Activated CD8-positive, alpha-beta T cell treated with anti-CD3 and anti-CD28 coated beads for 36 hours (primary cell): ENCODE results near the gene ANO1. TPM values are rescaled to one million over a fixed set of nuclear protein-coding genes. Genes with fewer than 3 reads are reported as not detected.

Source experiments
- ATAC-seq: fragments of 200-7000 bp; cut with Tn5 transposase; one replicate; pipeline ENCODE4 v1.10.0; 2021; ENCODE audit warnings: mild to moderate bottlenecking, moderate library complexity
- CTCF ChIA-PET: fragments of 350-600 bp; sonication (Branson Sonifier 250); formaldehyde crosslinking; loops from one replicate; lab custom pipeline; 2021; ENCODE audit warnings: antibody characterized with exemption; lab: Charles Lee
- POLR2A ChIA-PET: fragments of 350-600 bp; sonication (Branson Sonifier 250); formaldehyde crosslinking; loops from one replicate; lab custom pipeline; 2021; ENCODE audit warnings: antibody characterized with exemption; lab: Charles Lee
- DNase-seq: peaks from one replicate; pipeline ENCODE4 v3.0.0-alpha.2; 2020
- H3K27ac Mint-ChIP-seq: one replicate; pipeline ENCODE4 v1.8.0; 2021; ENCODE audit warnings: mild to moderate bottlenecking, mixed read lengths
- H3K27me3 Mint-ChIP-seq: one replicate; pipeline ENCODE4 v1.8.0; 2021; ENCODE audit warnings: mixed read lengths
- H3K36me3 Mint-ChIP-seq: one replicate; pipeline ENCODE4 v1.8.0; 2021; ENCODE audit warnings: low read depth, mixed read lengths
- H3K4me1 Mint-ChIP-seq: one replicate; pipeline ENCODE4 v1.8.0; 2021; ENCODE audit warnings: low read depth, mixed read lengths
- H3K4me3 Mint-ChIP-seq: one replicate; pipeline ENCODE4 v1.8.0; 2021; ENCODE audit warnings: mild to moderate bottlenecking, moderate library complexity, mixed read lengths
- H3K9me3 Mint-ChIP-seq: one replicate; pipeline ENCODE4 v1.8.0; 2021; ENCODE audit warnings: mixed read lengths
- intact Hi-C: fragments of 100-400 bp; cut with micrococcal nuclease; formaldehyde crosslinking; loops from one replicate; pipeline ENCODE4 v1.10.0; 2022
- total RNA-seq, 2 experiments: library from RNA; stranded (reverse); gene quantifications; one replicate each; pipeline ENCODE4 v1.2.3, GENCODE V29; 2021
- TF ChIP-seq, protein P1 (sequence below): fragments of 200-600 bp; IDR thresholded peaks from one replicate; pipeline ENCODE4 v1.8.0; 2022; ENCODE audit warnings: antibody characterized with exemption, mild to moderate bottlenecking

Gene ANO1
- total RNA-seq, 2 experiments from 2014 or later, result not detected

DNA sequence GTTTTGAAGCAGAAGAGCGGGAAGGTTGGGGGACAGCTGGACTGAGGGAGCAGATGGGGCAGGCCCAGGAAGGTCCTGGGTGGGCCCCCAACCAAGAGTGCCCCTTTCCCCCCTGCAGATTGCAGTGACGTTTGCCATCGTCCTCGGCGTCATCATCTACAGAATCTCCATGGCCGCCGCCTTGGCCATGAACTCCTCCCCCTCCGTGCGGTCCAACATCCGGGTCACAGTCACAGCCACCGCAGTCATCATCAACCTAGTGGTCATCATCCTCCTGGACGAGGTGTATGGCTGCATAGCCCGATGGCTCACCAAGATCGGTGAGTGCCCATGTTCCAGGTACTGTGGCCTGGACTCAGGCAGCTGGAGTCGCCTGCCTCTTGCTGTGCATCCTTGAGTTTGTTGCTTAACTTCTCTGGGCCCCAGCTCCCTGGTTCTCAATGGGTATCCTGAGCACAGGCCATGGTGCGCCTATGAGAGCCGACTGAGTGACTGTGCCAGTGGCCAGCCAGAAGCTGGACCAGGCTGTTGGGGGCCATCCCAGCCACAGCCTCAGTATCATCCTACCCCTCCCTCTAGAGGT is 83.0 kb downstream of the ANO1 start:
- H3K4me3 Mint-ChIP-seq, result no peak overlapping the region
- H3K27me3 Mint-ChIP-seq, result no peaks in the 10 kb centered on the region
- intact Hi-C loops, result no loop called here
- no peak overlapping the region for H3K27ac Mint-ChIP-seq
- no peaks in the 10 kb centered on the region for H3K4me1 Mint-ChIP-seq
- no peaks in the 10 kb centered on the region for H3K36me3 Mint-ChIP-seq
- no peak for ATAC-seq
- ChIA-PET POLR2A (no interaction called here), CTCF (no interaction called here)
- TF ChIP-seq, protein P1, sequence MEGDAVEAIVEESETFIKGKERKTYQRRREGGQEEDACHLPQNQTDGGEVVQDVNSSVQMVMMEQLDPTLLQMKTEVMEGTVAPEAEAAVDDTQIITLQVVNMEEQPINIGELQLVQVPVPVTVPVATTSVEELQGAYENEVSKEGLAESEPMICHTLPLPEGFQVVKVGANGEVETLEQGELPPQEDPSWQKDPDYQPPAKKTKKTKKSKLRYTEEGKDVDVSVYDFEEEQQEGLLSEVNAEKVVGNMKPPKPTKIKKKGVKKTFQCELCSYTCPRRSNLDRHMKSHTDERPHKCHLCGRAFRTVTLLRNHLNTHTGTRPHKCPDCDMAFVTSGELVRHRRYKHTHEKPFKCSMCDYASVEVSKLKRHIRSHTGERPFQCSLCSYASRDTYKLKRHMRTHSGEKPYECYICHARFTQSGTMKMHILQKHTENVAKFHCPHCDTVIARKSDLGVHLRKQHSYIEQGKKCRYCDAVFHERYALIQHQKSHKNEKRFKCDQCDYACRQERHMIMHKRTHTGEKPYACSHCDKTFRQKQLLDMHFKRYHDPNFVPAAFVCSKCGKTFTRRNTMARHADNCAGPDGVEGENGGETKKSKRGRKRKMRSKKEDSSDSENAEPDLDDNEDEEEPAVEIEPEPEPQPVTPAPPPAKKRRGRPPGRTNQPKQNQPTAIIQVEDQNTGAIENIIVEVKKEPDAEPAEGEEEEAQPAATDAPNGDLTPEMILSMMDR, result no peak
- H3K9me3 Mint-ChIP-seq, result no peaks in the 10 kb centered on the region
- DNase-seq, result no peak

DNA sequence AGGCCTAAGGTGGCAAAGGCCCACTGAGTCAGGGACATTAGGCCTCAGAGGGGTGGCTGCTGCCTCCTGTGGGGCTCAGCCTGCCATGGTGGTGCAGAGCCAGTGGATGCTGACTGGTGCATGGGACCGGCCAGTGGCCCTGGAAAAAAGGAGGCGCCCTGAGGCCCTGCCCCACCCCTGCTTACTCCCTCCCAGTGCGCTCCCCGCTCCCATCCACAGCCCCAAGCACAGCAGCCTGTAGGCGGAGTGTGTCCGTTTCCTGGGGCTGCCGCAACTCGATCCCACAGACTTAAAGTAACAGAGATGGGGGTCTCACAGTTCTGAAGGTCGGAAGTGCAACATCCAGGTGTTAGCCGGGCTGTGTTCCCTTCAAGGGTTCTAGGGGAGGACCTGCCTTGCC is 86.6 kb downstream of the ANO1 start:
- ATAC-seq, result no peak
- Mint-ChIP-seq H3K36me3 (no peaks in the 10 kb centered on the region), H3K4me1 (no peaks in the 10 kb centered on the region), H3K4me3 (no peak overlapping the region), H3K9me3 (no peaks in the 10 kb centered on the region), H3K27me3 (peaks cover 3% of the 10 kb centered on the region), H3K27ac (no peak overlapping the region)
- intact Hi-C loops, result no loop called here
- TF ChIP-seq, protein P1, result no peak
- DNase-seq, result no peak
- ChIA-PET CTCF (no interaction called here), POLR2A (no interaction called here)

DNA sequence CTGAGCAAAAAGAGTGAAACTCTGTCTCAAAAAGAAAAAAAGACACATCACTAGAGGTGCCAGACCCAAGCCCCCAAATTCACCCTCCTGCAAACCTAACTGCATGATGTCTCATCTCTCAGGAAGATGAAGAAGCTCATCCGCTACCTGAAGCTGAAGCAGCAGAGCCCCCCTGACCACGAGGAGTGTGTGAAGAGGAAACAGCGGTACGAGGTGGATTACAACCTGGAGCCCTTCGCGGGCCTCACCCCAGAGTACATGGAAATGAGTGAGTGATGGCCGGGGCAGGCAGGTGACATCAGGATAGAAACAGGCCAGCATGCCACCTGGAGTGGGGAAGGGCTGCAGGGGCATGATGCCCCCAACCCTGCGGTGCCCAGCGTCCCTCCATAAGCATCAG is 89.0 kb downstream of the ANO1 start:
- H3K4me3 Mint-ChIP-seq, result no peak overlapping the region
- DNase-seq, result no peak
- TF ChIP-seq, protein P1, result no peak
- POLR2A ChIA-PET, result no interaction called here
- intact Hi-C loops, result no loop called here
- no peaks in the 10 kb centered on the region for H3K36me3 Mint-ChIP-seq
- no peak for ATAC-seq
- no peak overlapping the region for H3K27ac Mint-ChIP-seq
- no peaks in the 10 kb centered on the region for H3K9me3 Mint-ChIP-seq
- no peaks in the 10 kb centered on the region for H3K4me1 Mint-ChIP-seq
- peaks cover 3% of the 10 kb centered on the region for H3K27me3 Mint-ChIP-seq
- CTCF ChIA-PET, result no interaction called here

DNA sequence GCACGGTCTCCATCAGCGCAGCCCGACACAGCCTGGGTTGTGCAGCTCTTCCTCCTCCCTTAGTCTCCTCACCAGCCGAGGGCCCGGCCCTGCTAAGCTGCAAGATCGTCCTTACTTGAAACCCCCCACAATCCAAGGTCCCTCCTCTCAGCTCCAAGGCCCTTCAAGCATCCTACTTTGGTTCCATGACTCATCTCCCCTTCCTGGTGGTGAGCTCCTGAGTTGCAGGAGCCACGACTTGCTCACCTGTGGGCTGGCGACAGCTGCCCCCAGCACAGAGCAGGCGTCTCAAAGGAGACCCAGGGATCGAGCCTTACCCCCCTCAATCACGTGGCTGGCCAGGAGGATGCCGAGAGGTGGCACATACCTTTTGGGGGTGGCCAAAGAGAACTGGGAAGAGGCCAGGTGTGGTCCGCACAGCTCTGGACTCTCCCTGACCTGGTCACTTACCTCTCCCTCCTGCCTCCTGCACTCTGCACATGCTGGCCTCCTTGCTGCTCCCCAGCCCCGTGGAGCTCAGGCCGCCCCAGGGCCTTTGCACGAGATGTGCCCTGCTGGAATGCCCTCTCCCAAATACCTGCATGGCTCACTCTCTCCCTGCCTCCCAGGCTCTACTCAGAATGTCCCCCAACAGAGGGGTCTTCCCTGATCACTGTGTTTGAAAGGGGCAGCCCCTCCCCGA is 89.7 kb downstream of the ANO1 start:
- CTCF ChIA-PET, result no interaction called here
- H3K4me1 Mint-ChIP-seq, result no peaks in the 10 kb centered on the region
- H3K9me3 Mint-ChIP-seq, result no peaks in the 10 kb centered on the region
- ATAC-seq (no peak), DNase-seq (no peak)
- no peak overlapping the region for H3K27ac Mint-ChIP-seq
- POLR2A ChIA-PET, result no interaction called here
- H3K36me3 Mint-ChIP-seq, result no peaks in the 10 kb centered on the region
- TF ChIP-seq, protein P1, result no peak
- H3K27me3 Mint-ChIP-seq, result peaks cover 3% of the 10 kb centered on the region
- no peak overlapping the region for H3K4me3 Mint-ChIP-seq
- intact Hi-C loops, result no loop called here

DNA sequence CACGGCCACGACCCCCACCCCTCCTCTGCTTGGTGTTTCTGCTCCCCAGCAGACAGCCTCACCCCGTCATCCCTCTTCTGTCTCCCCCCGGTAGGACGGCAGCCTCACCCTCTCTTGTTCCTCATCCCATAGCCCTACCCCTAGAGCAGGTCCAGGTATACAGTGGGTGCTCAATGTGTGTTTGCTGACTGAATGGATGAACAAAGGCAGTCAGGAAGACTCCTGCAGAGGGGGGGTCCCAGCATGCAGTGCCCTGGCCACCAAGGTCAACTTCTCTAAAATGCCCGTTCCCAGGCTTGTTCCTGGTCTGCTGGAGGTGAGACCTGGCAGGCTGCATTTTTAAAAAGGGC is 90.3 kb downstream of the ANO1 start:
- H3K36me3 Mint-ChIP-seq, result no peaks in the 10 kb centered on the region
- no peaks in the 10 kb centered on the region for H3K4me1 Mint-ChIP-seq
- peaks cover 3% of the 10 kb centered on the region for H3K27me3 Mint-ChIP-seq
- ChIA-PET POLR2A (no interaction called here), CTCF (no interaction called here)
- TF ChIP-seq, protein P1, result no peak
- H3K9me3 Mint-ChIP-seq, result no peaks in the 10 kb centered on the region
- intact Hi-C loops, result no loop called here
- H3K27ac Mint-ChIP-seq, result no peak overlapping the region
- DNase-seq, result no peak
- no peak overlapping the region for H3K4me3 Mint-ChIP-seq
- ATAC-seq, result no peak
